Muscle layer of colon (tissue), 2 donors: ENCODE data around the gene SCAMP5.
A peak's percentile ranks its signal among the peaks of the same experiment; 100 is the strongest.

Source experiments
- H3K27ac ChIP-seq: one replicate; pipeline ENCODE4 v1.7.0; 2013; ENCODE audit warnings: low read depth, mild to moderate bottlenecking, low read length, moderate library complexity
- H3K27me3 ChIP-seq, 2 donors: one replicate each; pipeline ENCODE4 v1.7.0; 2013; ENCODE audit warnings: low read length in 2 of 2, mild to moderate bottlenecking in 2 of 2; ENCODE audit not compliant: insufficient read depth in 2 of 2, control insufficient read depth in 1 of 2
- H3K36me3 ChIP-seq: one replicate; pipeline ENCODE4 v1.7.0; 2013; ENCODE audit warnings: mild to moderate bottlenecking, low read length; ENCODE audit not compliant: insufficient read depth
- H3K4me1 ChIP-seq: one replicate; pipeline ENCODE4 v1.7.0; 2013; ENCODE audit warnings: mild to moderate bottlenecking, low read length; ENCODE audit not compliant: insufficient read depth
- H3K4me3 ChIP-seq, 2 donors: one replicate each; pipeline ENCODE4 v1.7.0; 2013; ENCODE audit warnings: low read length in 2 of 2, low read depth in 1 of 2, mild to moderate bottlenecking in 1 of 2, moderate library complexity in 1 of 2
- H3K9ac ChIP-seq: one replicate; pipeline ENCODE4 v1.7.0; 2013; ENCODE audit warnings: low read length
- H3K9me3 ChIP-seq: one replicate; pipeline ENCODE4 v1.7.0; 2013; ENCODE audit warnings: mild to moderate bottlenecking, low read length
- donor health status: abdominal sarcoma.
- donor health status: Adenocarcinoma of cecum.

SCAMP5 gene

GRCh38 chr15:75034615-75035014, 39.3 kb downstream of the SCAMP5 start:
- Histone ChIP-seq H3K9me3 (no peaks in the 10 kb centered on the region), H3K4me1 (peaks cover 11% of the 10 kb centered on the region), H3K27ac (no peak overlapping the region)

GRCh38 chr15:75036212-75036616, 40.9 kb downstream of the SCAMP5 start:
- Histone ChIP-seq H3K36me3 (no peaks in the 10 kb centered on the region), H3K9ac (no peak overlapping the region), H3K27ac (no peak overlapping the region)

More at GRCh38 chr15:75034615-75035014, 39.3 kb downstream of the SCAMP5 start:
- Histone ChIP-seq H3K27me3 (no peaks in the 10 kb centered on the region), H3K9ac (no peak overlapping the region), H3K4me3 (no peak overlapping the region), H3K36me3 (no peaks in the 10 kb centered on the region)

DNA sequence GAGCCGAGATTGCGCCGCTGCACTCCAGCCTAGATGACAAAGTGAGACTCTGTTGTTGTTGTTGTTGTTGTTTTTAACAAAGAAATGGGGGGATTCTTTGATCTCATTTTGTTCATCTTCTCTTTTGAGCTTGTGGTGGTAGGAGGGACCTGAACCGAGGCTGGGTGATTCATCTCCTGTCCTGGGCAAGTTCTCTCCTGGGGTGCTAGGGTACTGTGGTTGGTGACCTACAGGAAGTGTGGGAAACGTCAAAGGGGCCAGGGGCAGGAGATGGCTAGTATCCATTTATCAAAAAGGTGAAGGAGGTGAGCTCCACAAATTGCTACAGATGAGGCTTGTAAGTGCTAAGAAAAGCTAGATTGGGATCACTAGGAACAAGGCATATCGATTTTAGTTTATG, 42.3 kb downstream of the SCAMP5 start:
- no peak overlapping the region for H3K4me3 ChIP-seq
- no peaks in the 10 kb centered on the region for H3K27me3 ChIP-seq
- peaks cover 2% of the 10 kb centered on the region for H3K4me1 ChIP-seq
- H3K36me3 ChIP-seq = no peaks in the 10 kb centered on the region
- no peaks in the 10 kb centered on the region for H3K9me3 ChIP-seq
- no peak overlapping the region for H3K9ac ChIP-seq
- no peak overlapping the region for H3K27ac ChIP-seq

More at GRCh38 chr15:75036212-75036616, 40.9 kb downstream of the SCAMP5 start:
- no peak overlapping the region for H3K4me3 ChIP-seq
- H3K27me3 ChIP-seq = no peaks in the 10 kb centered on the region
- no peaks in the 10 kb centered on the region for H3K4me1 ChIP-seq
- H3K9me3 ChIP-seq = no peaks in the 10 kb centered on the region

GRCh38 chr15:75038231-75038630, 42.9 kb downstream of the SCAMP5 start:
- no peak overlapping the region for H3K4me3 ChIP-seq
- no peak overlapping the region for H3K9ac ChIP-seq
- H3K36me3 ChIP-seq = no peaks in the 10 kb centered on the region
- no peaks in the 10 kb centered on the region for H3K9me3 ChIP-seq
- peaks cover 8% of the 10 kb centered on the region for H3K4me1 ChIP-seq
- no peak overlapping the region for H3K27ac ChIP-seq
- H3K27me3 ChIP-seq = no peaks in the 10 kb centered on the region

- peak overlapping the region in 1 of 2 donors; percentile 17 for H3K4me3 ChIP-seq
- H3K27ac ChIP-seq = peak overlapping the region; percentile 64
- peaks cover 3% of the 10 kb centered on the region for H3K36me3 ChIP-seq
- H3K9me3 ChIP-seq = no peaks in the 10 kb centered on the region
- no peak overlapping the region for H3K9ac ChIP-seq
- peaks cover 36% of the 10 kb centered on the region for H3K4me1 ChIP-seq
- H3K27me3 ChIP-seq = no peaks in the 10 kb centered on the region
These were observed 47.6 kb downstream of the SCAMP5 start for GRCh38 chr15:75042730-75043508.

DNA sequence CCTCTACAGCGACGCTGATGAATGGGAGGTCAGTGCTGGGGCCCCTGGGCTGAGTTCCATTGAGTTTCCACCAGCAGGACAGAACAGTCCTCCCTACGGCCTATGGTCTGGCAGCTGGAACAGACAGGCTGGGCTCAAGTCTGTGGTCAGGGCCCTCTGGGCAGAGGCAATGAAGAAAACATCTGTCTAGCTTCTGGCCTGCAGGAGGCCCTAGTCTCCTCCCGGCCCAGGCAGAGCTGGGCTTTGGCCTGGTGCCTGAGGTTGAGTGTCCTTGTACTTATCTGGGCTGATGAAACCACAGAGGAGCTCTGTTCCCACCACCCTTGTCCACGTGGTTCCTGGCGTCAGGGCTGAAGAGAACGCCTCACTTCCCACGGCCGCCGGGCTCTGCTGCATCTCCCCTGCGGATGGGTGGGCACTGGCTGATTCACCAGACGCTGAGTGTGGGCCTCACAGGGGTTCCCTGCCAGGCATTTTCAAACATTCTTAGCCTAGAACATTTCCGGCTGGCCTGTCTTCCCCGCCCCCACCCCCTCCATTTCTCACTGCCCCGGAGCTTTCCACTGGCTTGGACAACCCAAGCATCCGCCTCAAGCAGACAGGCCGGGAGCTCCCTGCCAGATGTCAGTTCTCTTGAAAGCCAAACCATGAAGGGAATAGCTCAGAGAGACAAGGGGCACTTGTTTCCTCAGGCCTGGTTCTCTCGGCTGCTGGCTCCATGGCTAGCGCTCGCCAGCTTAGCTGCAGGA, 48.3 kb downstream of the SCAMP5 start:
- Histone ChIP-seq H3K4me1 (peaks cover 37% of the 10 kb centered on the region), H3K36me3 (peaks cover 3% of the 10 kb centered on the region), H3K9ac (no peak overlapping the region), H3K27ac (peak overlapping the region; percentile 64), H3K9me3 (no peaks in the 10 kb centered on the region), H3K4me3 (peak overlapping the region; percentile 4 to 17), H3K27me3 (no peaks in the 10 kb centered on the region)

DNA sequence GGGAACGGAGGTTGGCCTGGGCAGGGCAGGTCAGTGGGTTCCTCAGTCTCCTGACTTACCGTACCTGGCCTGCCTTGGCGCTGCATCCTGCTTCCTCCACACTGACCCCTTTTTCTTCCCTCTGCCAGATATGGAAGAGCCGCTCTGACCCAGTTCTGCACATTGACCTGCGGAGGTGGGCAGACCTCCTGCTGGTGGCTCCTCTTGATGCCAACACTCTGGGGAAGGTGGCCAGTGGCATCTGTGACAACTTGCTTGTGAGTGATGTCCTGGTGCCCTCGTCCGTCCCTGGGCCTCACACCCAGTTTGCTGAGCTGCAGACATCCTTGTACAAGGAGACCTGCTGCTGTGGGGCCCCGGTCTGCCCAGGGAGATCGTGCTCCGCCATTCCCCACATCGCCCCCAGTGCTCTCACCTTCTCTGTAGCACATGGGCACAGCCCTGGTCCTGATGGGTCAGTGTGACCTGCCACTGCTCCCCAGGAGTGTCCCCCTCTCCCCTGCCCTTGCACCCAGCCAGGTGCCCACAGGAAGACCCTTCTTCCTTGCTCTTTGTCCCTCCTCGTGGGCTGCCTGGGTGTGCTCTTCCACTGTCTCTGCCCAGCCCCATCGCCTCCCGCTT, 49.0 kb downstream of the SCAMP5 start:
- H3K4me3 ChIP-seq = no peak overlapping the region
- peaks cover 43% of the 10 kb centered on the region for H3K4me1 ChIP-seq
- H3K9ac ChIP-seq = no peak overlapping the region

DNA sequence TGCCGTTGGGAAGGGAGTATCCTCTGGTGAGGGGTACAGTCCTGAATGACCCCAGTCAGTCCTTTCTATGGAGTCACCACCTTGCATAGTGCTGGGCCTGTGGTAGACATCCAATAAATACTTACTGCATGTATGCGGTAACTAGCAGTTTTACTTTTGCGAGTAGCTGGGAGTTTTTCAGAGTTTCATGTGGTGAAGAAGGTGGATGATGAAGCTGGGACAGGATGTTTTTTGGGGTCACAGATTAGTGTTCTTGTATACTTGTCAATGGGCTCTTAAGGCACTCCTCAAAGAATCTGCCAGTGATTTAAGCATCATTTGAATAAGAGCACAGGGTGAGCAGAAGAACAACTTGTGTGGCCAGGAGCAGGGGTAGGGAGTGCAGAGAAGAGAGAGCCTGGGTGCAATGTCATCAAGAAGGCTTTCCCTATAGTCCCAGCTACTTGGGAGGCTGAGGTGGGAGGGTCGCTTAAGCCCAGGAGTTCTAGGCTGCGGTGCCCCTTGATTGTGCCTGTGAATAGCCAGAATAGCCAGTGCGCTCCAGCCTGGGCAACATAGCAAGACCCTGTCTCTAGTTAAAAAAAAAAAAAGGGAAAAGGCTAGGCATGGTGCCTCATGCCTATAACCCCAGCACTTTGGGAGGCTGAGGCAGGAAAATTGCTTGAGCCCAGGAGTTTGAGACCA, 50.1 kb downstream of the SCAMP5 start:
- H3K27me3 ChIP-seq = no peaks in the 10 kb centered on the region
- no peaks in the 10 kb centered on the region for H3K9me3 ChIP-seq
- no peak overlapping the region for H3K4me3 ChIP-seq
- H3K36me3 ChIP-seq = peaks cover 3% of the 10 kb centered on the region
- peaks cover 52% of the 10 kb centered on the region for H3K4me1 ChIP-seq
- H3K27ac ChIP-seq = no peak overlapping the region
- no peak overlapping the region for H3K9ac ChIP-seq

More for the DNA sequence above, 49.0 kb downstream of the SCAMP5 start:
- Histone ChIP-seq H3K27me3 (no peaks in the 10 kb centered on the region), H3K9me3 (no peaks in the 10 kb centered on the region), H3K36me3 (peaks cover 3% of the 10 kb centered on the region), H3K27ac (peak overlapping the region; percentile 64)

DNA sequence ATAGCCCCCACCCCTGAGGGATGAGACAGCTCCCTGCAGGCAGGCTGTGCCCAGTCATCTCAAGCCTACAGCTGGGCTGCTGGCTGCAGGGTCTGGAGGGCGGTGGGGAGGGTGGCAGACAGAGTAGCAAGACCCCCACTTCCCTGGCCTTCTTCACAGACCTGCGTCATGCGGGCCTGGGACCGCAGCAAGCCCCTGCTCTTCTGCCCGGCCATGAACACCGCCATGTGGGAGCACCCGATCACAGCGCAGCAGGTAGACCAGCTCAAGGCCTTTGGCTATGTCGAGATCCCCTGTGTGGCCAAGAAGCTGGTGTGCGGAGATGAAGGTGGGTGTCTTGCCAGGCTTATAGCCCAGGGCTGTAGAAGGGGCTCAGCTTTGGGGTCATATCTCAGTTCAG, 53.0 kb downstream of the SCAMP5 start:
- Histone ChIP-seq H3K36me3 (peaks cover 3% of the 10 kb centered on the region), H3K9ac (no peak overlapping the region), H3K9me3 (no peaks in the 10 kb centered on the region), H3K4me1 (peaks cover 43% of the 10 kb centered on the region), H3K27me3 (no peaks in the 10 kb centered on the region), H3K27ac (no peak overlapping the region), H3K4me3 (no peak overlapping the region)

GRCh38 chr15:75049392-75049791, 54.0 kb downstream of the SCAMP5 start:
- Histone ChIP-seq H3K9ac (no peak overlapping the region), H3K4me3 (no peak overlapping the region), H3K27ac (no peak overlapping the region), H3K9me3 (no peaks in the 10 kb centered on the region), H3K36me3 (peaks cover 3% of the 10 kb centered on the region), H3K4me1 (peaks cover 33% of the 10 kb centered on the region), H3K27me3 (no peaks in the 10 kb centered on the region)

DNA sequence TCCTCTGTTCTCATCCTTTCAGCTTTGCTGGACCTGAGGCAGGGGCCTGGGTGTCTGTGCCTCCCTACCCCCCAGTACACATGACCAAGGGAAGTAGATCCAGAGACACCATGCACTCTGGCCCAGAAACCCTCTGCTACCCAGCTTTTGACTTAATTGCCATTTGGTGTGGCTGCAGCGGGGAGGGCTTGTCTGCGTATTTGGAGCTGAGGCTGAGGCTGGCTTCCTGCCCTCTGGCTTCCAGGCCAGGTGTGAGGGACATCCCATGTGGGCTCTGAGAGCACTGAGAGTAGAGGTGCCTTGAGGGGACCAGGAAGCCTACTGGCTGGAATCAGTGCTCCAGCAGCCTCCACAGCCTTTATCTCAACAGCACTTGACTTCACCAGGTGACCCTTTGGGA, 54.9 kb downstream of the SCAMP5 start:
- Histone ChIP-seq H3K27ac (no peak overlapping the region), H3K27me3 (no peaks in the 10 kb centered on the region), H3K4me1 (peaks cover 30% of the 10 kb centered on the region), H3K9me3 (no peaks in the 10 kb centered on the region), H3K4me3 (no peak overlapping the region), H3K9ac (no peak overlapping the region), H3K36me3 (no peaks in the 10 kb centered on the region)
